ENCODE data around the gene LRRC70.
"Not testable (repeated sequence)": the region's sequence is repeated elsewhere in the genome, so short reads cannot be mapped to it uniquely, and the experiment has no call there.

LRRC70 gene

DNA sequence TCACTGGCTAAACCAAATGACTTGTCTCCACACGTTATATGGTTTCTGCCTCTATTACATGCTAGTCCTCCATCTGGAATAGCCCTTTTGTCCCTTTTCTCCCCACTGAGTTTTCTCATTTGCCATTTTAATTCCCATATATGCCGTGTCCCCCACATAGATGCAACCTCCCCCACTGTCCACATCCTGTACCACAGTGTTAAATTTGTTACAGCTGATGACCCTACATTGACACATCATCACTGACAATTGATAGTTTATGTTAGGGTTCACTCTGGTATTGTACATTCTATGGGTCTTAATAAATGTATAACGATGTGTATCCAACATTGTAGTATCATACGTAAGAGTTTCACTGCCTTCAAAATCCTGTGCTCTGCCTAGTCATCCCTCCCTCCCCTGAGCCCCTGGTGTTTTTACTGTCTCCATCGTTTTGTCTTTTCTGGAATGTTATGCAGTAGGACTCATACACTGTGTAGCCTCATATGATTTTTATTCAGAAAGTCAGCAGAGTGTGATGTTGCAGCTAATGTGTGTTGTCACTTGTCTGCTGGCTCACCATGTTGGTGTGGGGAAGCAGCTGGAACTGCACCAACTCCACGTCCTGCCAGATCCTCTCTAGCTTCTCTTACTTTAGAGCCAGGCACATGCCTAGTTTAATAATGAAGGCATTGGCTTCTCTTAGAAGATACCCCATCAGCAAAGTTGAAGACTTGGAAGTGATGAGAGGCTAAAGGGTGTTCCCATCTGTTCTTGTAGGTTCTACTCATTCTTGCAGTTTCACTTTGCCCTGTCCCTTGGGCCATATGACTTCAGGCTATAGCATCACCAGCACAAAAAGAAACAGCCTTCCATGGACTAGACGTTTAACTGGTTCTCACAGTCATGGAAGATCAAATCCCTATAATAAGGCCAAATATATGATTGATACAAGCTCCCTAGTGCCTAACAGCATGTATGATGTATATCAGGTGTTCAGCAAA is 30.2 kb downstream of the LRRC70 start:
- no peak for DNase-seq

DNA sequence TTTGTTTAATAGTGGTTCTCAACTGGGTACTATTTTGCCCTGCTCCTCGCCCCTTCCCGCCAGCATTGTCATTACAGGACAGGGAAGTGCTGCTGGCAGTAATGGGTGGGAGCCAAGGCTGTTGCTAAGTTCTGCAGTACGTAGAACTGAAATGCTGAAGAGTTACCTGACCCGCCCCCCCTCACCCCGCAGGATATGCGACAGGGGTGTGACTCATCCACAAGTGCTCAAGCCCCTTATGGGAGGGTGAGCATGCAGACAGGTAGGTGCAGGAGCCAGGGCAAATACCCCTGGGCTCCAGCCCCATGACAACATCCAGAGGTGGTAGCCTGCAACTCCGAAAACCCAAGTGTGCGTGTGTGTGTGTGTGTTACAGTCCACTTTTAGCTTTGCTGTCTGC is 35.7 kb downstream of the LRRC70 start:
- DNase-seq = no peak

DNA sequence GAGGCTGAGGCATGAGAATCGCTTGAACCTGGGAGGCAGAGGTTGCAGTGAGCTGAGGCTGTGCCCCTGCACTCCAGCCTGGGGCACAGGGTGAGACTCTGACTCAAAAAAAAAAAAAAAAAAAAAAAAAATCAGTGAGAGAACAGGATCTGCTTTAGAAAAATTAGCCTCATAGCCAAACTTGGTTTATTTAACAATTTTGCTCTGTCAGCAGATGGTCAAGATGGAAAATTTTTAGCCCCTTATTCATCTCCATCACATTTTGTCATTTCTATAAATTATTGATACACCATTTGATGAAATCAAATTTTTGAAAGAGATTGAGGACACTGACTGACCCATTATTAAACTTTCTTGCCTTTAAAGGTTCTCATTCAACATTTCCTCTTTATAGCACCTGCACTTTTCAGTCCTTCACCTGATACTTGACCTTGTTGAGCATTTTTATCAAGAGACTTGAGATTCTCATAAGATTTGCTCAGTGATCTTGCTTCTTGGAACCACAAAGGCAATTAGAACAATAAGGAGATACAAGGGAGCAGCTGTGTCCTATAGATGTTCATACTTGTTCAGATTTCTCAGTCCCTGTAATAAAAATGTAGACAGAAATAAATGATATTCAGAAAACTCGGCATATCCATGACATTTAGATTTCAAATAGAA is 38.1 kb downstream of the LRRC70 start:
- DNase-seq = no peak

DNA sequence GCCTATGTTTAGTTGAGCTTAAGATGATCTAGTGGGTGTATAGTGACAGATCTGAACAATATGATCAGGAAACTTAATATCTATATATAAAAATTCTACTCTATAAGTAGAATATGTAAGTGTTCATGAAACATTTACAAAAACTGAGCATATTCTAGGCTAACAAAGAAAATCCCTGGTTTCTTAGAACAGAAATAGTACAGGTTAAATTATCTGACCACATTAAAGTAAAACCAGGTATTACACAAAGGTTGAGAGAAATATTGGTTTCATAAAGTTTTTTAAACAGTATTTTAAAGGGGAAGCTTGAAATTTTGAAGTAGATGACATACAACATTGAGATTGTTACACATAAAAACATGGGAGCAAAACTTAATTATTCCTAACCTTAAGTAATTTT is 39.3 kb downstream of the LRRC70 start:
- no peak for DNase-seq

DNA sequence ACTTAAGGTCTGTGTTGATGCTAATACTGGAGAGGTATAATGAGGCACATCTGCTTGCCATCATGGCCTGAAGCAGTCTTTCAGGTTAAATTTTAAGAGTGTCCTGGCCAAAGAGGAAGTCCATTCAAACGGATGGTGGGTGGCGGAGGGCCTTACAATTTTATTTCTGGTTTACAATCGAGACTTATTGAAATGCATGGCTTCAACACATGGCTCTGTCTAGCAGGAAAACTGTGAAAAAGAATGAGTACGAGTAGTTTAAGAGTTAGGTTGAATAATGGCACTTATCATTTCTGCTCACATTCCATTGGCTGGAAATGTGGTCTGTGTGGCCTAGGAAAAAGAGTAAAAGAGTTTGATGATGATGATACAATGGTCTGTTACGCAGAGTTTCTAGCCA is 42.1 kb downstream of the LRRC70 start:
- DNase-seq = no peak

DNA sequence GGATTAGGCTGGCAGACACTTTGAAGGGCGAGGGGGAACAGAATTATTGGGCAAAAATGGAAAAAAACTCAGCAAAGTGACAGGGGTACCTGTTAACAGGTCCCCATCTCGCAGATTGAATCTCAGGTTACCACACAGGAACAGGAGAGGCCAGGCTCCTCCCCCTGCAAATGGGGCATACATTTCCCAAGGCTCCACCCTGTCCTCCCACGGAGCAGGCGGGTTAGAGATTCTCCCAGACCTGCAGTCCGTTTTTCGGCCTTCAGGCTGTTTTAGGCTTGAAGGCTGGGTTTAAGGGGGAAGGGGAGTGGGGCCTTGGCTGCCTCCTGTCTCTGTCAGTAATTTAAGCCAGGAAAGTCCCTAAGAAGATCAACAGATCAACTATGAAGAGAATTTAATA is 42.7 kb downstream of the LRRC70 start:
- DNase-seq = no peak

DNA sequence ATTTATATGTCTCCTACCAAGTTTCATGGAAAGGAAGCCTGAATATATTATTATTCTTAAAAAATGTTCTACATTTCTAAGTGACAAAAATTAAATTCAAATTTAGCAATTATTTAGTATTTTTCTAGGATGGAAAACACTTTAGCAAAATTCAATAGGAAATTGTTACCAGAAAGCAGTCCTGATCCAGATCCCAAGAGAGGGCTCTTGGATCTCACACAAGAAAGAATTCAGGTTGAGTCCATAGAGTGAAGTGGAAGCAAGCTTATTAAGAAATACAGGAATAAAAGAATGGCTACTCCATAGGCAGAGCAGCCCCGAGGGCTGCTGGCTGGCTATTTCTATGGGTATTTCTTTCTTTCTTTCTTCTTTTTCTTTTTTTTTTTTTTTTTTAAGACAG is 44.7 kb downstream of the LRRC70 start:
- DNase-seq = no peak

DNA sequence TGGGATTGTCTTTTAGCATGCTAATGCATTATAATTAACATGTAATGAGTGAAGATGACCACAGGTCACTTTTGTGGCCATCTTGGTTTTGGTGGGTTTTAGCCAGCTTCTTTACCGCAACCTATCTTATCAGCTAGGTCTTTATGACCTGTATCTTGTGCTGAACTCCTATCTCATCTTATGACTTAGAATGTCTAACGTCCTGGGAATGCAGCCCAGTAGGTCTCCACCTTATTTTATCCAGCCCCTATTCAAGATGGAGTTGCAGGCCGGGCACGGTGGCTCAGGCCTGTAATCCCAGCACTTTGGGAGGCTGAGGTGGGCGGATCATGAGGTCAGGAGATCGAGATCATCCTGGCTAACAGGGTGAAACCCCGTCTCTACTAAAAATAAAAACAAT is 45.8 kb downstream of the LRRC70 start:
- DNase-seq = not testable (repeated sequence)

DNA sequence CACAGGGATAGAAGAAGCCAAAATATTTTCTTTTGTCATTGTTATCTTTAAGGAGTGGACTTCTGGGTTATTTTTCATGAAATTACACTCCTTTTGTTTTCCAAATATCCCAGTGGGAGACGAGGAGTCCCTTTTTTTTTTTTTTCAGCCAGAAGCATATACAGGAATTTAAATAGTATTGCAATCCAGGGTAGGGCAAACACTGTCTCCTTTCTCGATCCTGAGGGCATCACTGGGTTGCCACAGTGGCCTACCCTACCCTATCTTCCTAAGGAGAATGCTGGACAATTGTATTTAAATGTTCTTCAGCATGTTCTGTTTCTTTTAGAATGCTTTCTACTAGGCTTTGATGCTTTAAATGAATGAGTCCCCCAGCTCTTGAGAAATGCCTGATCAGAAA is 47.9 kb downstream of the LRRC70 start:
- DNase-seq = no peak

DNA sequence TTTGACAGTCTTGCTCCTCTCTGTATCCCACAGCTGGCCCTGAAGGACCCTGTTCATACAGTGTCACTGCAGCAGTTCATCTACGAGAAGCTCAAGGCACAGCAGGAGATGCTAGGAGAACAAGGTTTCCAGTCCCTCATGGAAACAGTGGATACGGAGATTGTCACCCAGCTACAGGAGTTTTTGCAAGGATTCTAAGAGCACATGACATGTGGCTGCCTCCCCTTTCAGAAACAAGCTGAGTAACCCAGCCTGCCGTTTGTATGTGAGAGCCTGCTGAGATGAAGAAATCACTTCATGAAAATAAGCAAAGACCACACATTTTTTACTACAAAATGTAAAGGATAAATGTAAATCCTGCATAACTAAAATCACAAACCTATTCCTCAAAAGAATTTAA is 48.5 kb downstream of the LRRC70 start:
- DNase-seq = no peak

DNA sequence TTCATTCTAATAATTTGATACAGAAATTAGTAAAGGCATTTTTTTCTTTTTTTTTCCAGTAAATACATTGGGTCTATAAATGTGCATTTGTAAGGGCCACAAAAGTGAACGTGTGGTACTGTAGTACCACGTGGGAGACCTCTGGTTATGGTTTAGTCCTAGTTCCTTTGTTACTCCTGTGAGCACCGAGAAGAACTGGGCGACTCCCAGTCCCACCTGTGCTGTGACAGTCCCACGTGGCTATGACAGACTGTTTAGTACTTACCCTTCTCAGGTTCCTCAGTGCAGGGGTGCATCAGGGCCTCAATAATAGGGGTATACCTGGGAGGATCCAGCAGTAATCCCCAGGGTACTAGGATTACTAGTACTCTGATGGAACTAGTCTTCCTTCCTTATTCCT is 49.3 kb downstream of the LRRC70 start:
- DNase-seq = no peak

Measured in NCI-H187 (cell line).